Fibroblast of the aortic adventitia (primary cell): Measurements from ENCODE around the gene SEM1. TPM values are rescaled to one million over a fixed set of nuclear protein-coding genes. Genes with fewer than 3 reads are reported as not detected.
"Not testable (repeated sequence)": the region's sequence is repeated elsewhere in the genome, so short reads cannot be mapped to it uniquely, and the experiment has no call there.

Experiments
- DNase-seq: peaks from one replicate; pipeline ENCODE4 v3.0.0-alpha.2; 2010; ENCODE audit warnings: low read depth
- H3K4me3 ChIP-seq: 2 replicates; pipeline ENCODE4 v1.5.1; 2011; ENCODE audit warnings: low read depth, mild to moderate bottlenecking, control low read depth, low read length, moderate library complexity
- CTCF ChIP-seq: IDR thresholded peaks from 2 replicates; pipeline ENCODE4 v1.5.1; 2011; ENCODE audit warnings: mild to moderate bottlenecking, low read length, control low read depth, inconsistent platforms; ENCODE audit not compliant: insufficient read depth
- total RNA-seq: library from RNA; depleted of rRNA; stranded (reverse); fragments of >200 nt; gene quantifications from 2 replicates; pipeline ENCODE4 v1.2.3, GENCODE V29; 2012; ENCODE audit warnings: low replicate concordance

SEM1 gene
- total RNA-seq, 1 donor = 37.6 TPM

DNA sequence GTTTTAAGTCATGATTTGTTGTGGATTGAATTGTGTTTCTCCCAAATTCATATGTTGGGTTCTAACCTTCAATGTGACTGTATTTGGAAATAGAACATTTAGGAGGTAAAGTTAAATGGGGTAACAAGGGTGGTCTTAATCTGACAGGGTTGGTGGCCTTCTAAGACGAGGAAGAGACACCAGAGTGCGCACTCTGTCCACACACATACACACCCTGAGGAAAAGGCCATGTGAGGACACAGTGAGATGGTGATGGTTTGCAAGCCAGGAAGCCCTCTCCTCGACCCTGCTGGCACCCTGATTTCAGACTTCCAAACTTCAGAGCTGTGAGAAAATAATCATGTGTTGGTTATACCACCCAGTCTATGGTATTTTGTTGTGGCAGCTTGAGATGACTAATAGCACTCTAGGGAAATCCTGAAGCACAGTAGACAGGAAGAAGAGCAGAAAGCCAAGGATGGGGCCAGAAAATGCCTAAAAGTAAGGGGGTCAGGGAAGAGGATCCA lies 28.0 kb upstream of the SEM1 start:
- H3K4me3 ChIP-seq = no peak overlapping the region
- no peak for DNase-seq
- TF ChIP-seq CTCF = no peak

GRCh38 chr7:96734343-96734742 lies 24.7 kb upstream of the SEM1 start:
- no peak overlapping the region for H3K4me3 ChIP-seq
- no peak for DNase-seq
- TF ChIP-seq CTCF = no peak

GRCh38 chr7:96729820-96730219 lies 20.2 kb upstream of the SEM1 start:
- H3K4me3 ChIP-seq = no peak overlapping the region

GRCh38 chr7:96728139-96728538 lies 18.5 kb upstream of the SEM1 start:
- DNase-seq = no peak
- H3K4me3 ChIP-seq = no peak overlapping the region
- TF ChIP-seq CTCF = no peak

More at GRCh38 chr7:96729820-96730219, 20.2 kb upstream of the SEM1 start:
- no peak for TF ChIP-seq CTCF
- no peak for DNase-seq

GRCh38 chr7:96727534-96728088 lies 18.0 kb upstream of the SEM1 start:
- no peak for DNase-seq
- no peak for TF ChIP-seq CTCF
- H3K4me3 ChIP-seq = no peak overlapping the region

GRCh38 chr7:96723622-96724021 lies 14.0 kb upstream of the SEM1 start:
- no peak overlapping the region for H3K4me3 ChIP-seq
- peak; percentile 4 for DNase-seq
- TF ChIP-seq CTCF = no peak

GRCh38 chr7:96722928-96723327 lies 13.3 kb upstream of the SEM1 start:
- DNase-seq, H3K4me3 ChIP-seq: not testable (repeated sequence)
